Endodermal cell (in vitro differentiated cells): ENCODE data around the gene BAIAP3. TPM values are rescaled to one million over a fixed set of nuclear protein-coding genes. Genes with fewer than 3 reads are reported as not detected.

Source experiments
- DNase-seq: peaks from one replicate; pipeline ENCODE4 v3.0.0-alpha.2; 2017
- H3K27ac ChIP-seq: 2 replicates; pipeline ENCODE4 v1.5.1; 2013; ENCODE audit warnings: mild to moderate bottlenecking, low read depth, low read length, moderate library complexity
- H3K27me3 ChIP-seq: 2 replicates; pipeline ENCODE4 v1.6.1; 2013; ENCODE audit warnings: mild to moderate bottlenecking, low read length, moderate library complexity; ENCODE audit not compliant: insufficient read depth, control insufficient read depth, poor library complexity, severe bottlenecking
- H3K36me3 ChIP-seq: 2 replicates; pipeline ENCODE4 v1.7.0; 2013; ENCODE audit warnings: mild to moderate bottlenecking, low read length, moderate library complexity; ENCODE audit not compliant: control insufficient read depth, insufficient read depth
- H3K4me1 ChIP-seq: one replicate; pipeline ENCODE4 v1.7.0; 2013; ENCODE audit warnings: low read length; ENCODE audit not compliant: control insufficient read depth, insufficient read depth
- H3K4me3 ChIP-seq: 2 replicates; pipeline ENCODE4 v1.5.1; 2013; ENCODE audit warnings: mild to moderate bottlenecking, low read length, moderate library complexity
- H3K9ac ChIP-seq: 2 replicates; pipeline ENCODE4 v1.6.1; 2013; ENCODE audit warnings: mild to moderate bottlenecking, low read length, moderate library complexity; ENCODE audit not compliant: poor library complexity, severe bottlenecking; ENCODE audit errors: extremely low read depth
- H3K9me3 ChIP-seq: 2 replicates; pipeline ENCODE4 v1.6.1; 2013; ENCODE audit warnings: mild to moderate bottlenecking, low read length, moderate library complexity; ENCODE audit not compliant: control insufficient read depth
- H3K27ac Mint-ChIP-seq: 2 replicates; pipeline ENCODE4 v1.8.0; 2020; ENCODE audit warnings: mixed read lengths
- H3K27me3 Mint-ChIP-seq: 2 replicates; pipeline ENCODE4 v1.8.0; 2021; ENCODE audit warnings: mild to moderate bottlenecking, mixed read lengths; ENCODE audit not compliant: insufficient read depth
- H3K36me3 Mint-ChIP-seq: 2 replicates; pipeline ENCODE4 v1.8.0; 2020; ENCODE audit warnings: low read depth, mixed read lengths
- H3K4me1 Mint-ChIP-seq: 2 replicates; pipeline ENCODE4 v1.8.0; 2020; ENCODE audit warnings: mixed read lengths
- H3K4me3 Mint-ChIP-seq: 2 replicates; pipeline ENCODE4 v1.8.0; 2020; ENCODE audit warnings: mild to moderate bottlenecking, moderate library complexity, mixed read lengths
- H3K9me3 Mint-ChIP-seq: 2 replicates; pipeline ENCODE4 v1.8.0; 2020; ENCODE audit warnings: mild to moderate bottlenecking, mixed read lengths
- WGBS, 2 experiments: methylation state at CpG; one replicate each; pipeline versions ENCODE4 v1.1.5 to v1.1.7; 2013; ENCODE audit warnings: missing lambda C conversion rate in 2 of 2, mixed read lengths in 1 of 2; ENCODE audit not compliant: insufficient coverage in 1 of 2, insufficient read length in 1 of 2; 5-methylcytosine and 5-hydroxymethylcytosine counted together
- total RNA-seq, 2 donors: library from RNA; stranded (reverse); fragmentation: NEBNext Ultra II Directional in 1 of 2; extraction: Animal tissue kit (Norgen Biotek cat#: 25700) in 1 of 2; gene quantifications; 2 replicates in 1 of 2; 3 replicates in 1 of 2; pipeline ENCODE4 v1.2.1, GENCODE V29; 2021
- TF ChIP-seq, protein P1 (sequence below): fragments of 200-600 bp; sonication (generic); conservative IDR thresholded peaks from 2 replicates; pipeline ENCODE4 v1.5.0; 2021; ENCODE audit warnings: antibody characterized with exemption, mild to moderate bottlenecking

The BAIAP3 gene
- total RNA-seq, 2 donors from 2014 or later, result 25.0 to 43.5 TPM

DNA sequence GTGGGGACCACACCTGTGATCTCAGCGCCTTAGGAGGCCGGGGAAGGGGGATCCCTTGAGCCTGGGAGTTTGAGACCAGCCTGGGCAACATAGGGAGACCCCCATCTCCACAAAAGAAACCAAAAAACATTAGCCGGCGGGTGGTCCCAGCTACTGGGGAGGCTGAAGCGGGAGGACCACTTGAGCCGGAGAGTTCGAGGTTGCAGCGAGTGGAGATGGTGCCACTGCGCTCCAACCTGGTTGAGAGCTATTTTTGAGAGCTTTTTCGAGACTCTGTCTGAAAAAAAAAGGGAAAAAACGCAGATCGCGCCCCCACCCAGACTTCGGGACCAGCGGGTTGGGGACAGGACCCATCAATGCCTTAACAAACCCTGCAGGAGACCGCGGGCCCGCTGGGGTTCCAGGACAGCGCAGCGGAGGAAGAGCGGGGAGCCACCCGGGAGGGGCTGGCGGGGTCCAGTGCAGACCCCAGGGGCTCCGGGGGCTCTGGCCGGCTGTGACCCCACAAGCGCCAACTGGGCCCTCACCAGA is 762 bp upstream of the BAIAP3 start:
- no peak overlapping the region for H3K27ac ChIP-seq
- Mint-ChIP-seq H3K27me3 (peaks cover 34% of the 10 kb centered on the region), H3K4me1 (peaks cover 10% of the 10 kb centered on the region), H3K36me3 (no peaks in the 10 kb centered on the region), H3K9me3 (peaks cover 2% of the 10 kb centered on the region), H3K4me3 (peak overlapping the region; percentile 60), H3K27ac (peak overlapping the region; percentile 52)
- DNase-seq, result no peak
- H3K27me3 ChIP-seq, result peaks cover 45% of the 10 kb centered on the region
- peaks cover 11% of the 10 kb centered on the region for H3K4me1 ChIP-seq
- TF ChIP-seq, protein P1, sequence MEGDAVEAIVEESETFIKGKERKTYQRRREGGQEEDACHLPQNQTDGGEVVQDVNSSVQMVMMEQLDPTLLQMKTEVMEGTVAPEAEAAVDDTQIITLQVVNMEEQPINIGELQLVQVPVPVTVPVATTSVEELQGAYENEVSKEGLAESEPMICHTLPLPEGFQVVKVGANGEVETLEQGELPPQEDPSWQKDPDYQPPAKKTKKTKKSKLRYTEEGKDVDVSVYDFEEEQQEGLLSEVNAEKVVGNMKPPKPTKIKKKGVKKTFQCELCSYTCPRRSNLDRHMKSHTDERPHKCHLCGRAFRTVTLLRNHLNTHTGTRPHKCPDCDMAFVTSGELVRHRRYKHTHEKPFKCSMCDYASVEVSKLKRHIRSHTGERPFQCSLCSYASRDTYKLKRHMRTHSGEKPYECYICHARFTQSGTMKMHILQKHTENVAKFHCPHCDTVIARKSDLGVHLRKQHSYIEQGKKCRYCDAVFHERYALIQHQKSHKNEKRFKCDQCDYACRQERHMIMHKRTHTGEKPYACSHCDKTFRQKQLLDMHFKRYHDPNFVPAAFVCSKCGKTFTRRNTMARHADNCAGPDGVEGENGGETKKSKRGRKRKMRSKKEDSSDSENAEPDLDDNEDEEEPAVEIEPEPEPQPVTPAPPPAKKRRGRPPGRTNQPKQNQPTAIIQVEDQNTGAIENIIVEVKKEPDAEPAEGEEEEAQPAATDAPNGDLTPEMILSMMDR, result no peak
- H3K36me3 ChIP-seq, result no peaks in the 10 kb centered on the region
- H3K9ac ChIP-seq, result peak overlapping the region; percentile 69
- H3K4me3 ChIP-seq, result no peak overlapping the region
- WGBS, 2 experiments, result 26 to 32% methylated on average over 14 to 26 of the region's 26 CpGs
- H3K9me3 ChIP-seq, result no peaks in the 10 kb centered on the region

DNA sequence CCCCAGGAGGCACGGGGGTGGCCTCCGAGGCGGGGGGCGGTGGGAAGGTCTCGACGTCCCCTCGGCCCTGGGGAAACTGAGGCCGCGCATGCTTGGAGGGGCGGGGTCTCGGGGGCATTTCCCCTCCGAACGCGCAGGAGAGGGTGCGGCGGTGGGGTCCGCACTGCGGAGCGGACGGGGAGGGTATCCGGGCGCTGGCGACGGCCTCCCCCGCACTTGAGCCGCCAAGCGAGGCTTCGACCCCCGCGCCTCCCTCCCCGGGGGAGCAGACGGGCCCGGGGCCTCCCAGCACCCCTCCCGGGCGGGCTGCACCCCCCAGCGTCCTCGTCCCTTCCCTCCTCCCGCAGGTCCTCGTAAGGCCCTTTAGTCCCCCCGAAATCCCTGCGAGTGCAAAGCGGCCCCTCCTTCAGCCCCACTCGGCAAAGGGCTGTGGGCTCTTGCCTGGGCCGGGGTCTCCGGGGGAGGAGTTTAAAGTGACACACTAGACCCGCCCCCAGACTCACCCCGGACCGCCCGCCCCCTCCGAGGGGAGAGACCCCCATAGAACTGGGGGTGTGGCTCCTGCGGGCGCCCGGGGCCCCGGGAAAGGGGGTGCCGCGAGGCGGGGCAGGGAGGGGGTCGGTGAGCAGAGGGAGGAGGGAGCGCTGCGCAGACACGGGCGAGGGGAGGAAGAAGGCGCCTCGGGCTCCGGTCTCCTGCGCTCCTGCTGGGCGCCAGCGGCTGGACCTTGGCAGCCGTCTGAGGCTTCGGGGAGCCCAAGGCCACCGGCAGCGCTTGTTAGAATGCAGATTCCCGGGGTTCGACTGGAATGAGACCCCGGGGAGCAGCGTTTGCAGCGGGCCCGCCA is 632 bp downstream of the BAIAP3 start:
- H3K9ac ChIP-seq, result no peak overlapping the region
- peaks cover 2% of the 10 kb centered on the region for H3K9me3 Mint-ChIP-seq
- H3K27me3 Mint-ChIP-seq, result peaks cover 34% of the 10 kb centered on the region
- no peak overlapping the region for H3K27ac Mint-ChIP-seq
- TF ChIP-seq, protein P1, result no peak
- peak; percentile 68 for DNase-seq
- H3K4me3 Mint-ChIP-seq, result peak overlapping the region; percentile 48
- no peaks in the 10 kb centered on the region for H3K9me3 ChIP-seq
- peaks cover 11% of the 10 kb centered on the region for H3K4me1 ChIP-seq
- H3K4me3 ChIP-seq, result no peak overlapping the region
- 5% methylated on average over 39 to 78 of the region's 78 CpGs for WGBS, 2 experiments
- H3K4me1 Mint-ChIP-seq, result peaks cover 10% of the 10 kb centered on the region
- H3K36me3 Mint-ChIP-seq, result no peaks in the 10 kb centered on the region
- H3K27ac ChIP-seq, result no peak overlapping the region
- peaks cover 45% of the 10 kb centered on the region for H3K27me3 ChIP-seq
- no peaks in the 10 kb centered on the region for H3K36me3 ChIP-seq

DNA sequence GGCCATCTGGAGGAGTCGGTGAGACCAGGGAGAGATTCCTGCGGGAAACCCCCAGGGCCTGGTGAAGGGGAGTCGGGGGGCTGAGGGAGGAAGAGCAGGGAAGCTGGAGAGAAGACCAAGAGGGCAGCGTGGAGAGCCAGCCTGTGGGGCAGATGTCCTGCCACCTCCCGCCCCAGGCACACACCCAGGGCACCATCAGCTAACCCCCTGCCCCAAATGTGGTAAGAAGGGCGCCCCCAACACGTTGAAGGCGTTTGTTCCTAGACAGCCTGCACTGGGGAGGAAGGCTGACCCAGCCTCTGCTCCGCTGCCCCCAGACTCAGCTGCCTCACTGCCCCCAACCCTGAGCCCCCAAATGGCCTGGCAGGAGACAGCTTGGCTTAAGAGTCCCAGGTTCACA is 1.3 kb downstream of the BAIAP3 start:
- no peak overlapping the region for H3K4me3 ChIP-seq
- H3K36me3 Mint-ChIP-seq, result no peaks in the 10 kb centered on the region
- H3K36me3 ChIP-seq, result no peaks in the 10 kb centered on the region
- no peak overlapping the region for H3K27ac ChIP-seq
- H3K4me1 Mint-ChIP-seq, result peaks cover 10% of the 10 kb centered on the region
- no peak for DNase-seq
- no peak overlapping the region for H3K27ac Mint-ChIP-seq
- peak overlapping the region; percentile 48 for H3K4me3 Mint-ChIP-seq
- H3K9me3 ChIP-seq, result no peaks in the 10 kb centered on the region
- peaks cover 34% of the 10 kb centered on the region for H3K27me3 Mint-ChIP-seq
- peaks cover 11% of the 10 kb centered on the region for H3K4me1 ChIP-seq
- WGBS, 2 experiments, result 36 to 39% methylated on average over 3 to 9 of the region's 9 CpGs
- H3K9ac ChIP-seq, result no peak overlapping the region
- TF ChIP-seq, protein P1, result no peak
- peaks cover 45% of the 10 kb centered on the region for H3K27me3 ChIP-seq
- H3K9me3 Mint-ChIP-seq, result peaks cover 2% of the 10 kb centered on the region
